ENCODE results near the gene KCNAB1.

Gene KCNAB1

GRCh38 chr3:156378871-156379270 is 258.5 kb downstream of the KCNAB1 start:
- FAIRE-seq, result no peak

- FAIRE-seq, result no peak
Measured at GRCh38 chr3:156379327-156379726, 258.9 kb downstream of the KCNAB1 start.

DNA sequence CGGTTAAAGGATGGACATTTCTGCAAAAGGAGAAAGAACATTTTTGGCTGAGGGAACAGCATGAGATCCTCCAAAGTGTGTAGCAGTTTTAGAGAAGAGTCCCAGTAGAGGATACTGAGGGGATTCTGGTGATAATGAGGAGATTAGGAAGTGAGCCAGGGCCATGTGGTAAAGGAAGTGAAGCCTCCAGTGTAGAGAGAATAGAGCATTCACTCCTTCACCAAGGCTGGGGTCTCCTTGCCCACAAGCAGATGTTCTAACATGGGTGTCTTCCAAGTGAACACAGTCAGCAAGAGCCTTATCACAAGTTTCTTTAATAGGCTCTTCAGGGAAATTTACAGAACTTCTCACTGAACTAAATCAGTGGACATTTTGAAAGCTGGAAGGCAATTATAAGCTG is 260.9 kb downstream of the KCNAB1 start:
- FAIRE-seq, result no peak

DNA sequence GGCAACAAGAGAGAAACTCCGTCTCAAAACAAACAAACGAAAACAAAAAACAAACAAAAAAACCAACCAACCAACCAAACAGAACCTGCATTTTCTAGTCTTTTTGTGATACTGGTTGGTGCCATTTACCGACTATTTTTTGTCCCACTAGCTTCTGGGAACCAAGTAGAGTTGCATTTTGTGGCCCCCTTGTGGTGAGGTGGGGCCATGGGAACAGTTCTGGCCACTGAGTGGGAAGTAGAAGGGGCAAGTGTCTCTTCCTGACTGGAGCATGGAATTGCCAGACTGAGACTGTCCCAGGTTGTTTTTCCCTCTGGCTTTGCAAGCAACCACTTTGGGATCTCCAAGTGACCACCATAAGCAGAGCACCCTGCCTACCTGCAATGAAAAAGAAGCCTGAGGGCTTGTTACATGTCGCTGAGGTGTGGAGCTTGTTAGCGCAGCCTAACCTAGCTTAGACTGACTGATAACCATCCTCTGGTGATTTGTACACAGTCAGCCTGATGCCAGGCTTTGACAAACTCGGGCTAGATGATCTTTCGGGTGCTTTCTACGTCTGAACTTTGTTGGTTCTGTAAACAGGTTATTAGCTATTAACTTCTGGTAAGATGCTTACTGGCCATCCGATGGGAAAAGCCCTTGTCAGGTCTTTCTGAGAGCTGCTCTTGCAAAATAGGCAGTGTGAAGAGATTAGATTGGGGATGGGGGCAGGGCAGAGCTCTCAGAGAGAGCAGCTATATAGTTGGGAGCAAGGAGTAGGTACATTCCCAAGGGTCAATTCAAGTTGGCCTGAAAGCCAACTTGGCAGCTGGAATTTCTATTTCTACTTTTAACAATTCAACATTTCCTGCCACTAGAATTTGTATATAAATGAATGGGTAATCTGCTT is 262.3 kb downstream of the KCNAB1 start:
- no peak for FAIRE-seq

- no peak for FAIRE-seq
Measured at GRCh38 chr3:156383441-156384025, 263.2 kb downstream of the KCNAB1 start.

- no peak for FAIRE-seq
Measured at GRCh38 chr3:156388497-156389448, 268.4 kb downstream of the KCNAB1 start.

DNA sequence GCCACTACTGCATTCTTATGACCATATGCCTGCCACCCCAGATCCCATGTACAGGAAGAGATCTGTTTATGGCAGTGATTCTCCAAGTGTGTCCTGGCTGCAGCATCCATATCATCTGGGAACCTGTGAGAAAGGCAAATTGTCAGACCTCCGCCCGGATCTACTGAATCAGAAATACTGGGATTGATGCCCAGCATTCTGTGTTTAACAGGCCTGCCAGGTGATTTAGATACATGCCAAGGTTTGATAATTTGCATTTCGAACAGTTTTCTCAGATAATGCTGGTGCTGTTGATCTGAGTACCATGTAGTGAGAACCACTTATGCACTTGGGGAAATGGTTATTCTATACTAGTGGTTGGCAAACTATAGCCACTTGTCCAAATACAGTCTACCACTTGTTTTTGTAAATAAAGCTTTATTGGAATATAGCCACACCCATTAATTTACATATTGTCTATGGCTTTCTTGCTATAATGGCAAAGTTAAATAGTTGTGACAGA is 269.1 kb downstream of the KCNAB1 start:
- no peak for FAIRE-seq

DNA sequence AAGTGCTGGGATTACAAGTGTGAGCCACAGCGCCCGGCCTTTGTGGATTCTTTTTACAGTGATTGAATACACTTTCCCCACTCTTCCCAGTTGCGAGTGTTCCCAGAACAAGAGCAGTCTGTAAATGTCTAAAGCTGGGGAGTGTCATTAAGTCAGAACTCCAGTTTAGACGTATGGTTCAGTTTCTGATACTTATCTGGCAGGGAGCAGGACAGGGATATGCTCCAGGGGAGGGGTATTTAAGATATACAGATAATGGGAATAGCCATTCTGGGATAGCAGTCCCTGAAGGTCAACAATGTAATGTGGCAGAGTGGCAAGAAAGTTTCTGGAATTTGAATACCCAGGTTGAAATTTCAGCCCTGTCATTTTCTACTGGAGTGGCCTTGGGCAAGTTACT is 270.5 kb downstream of the KCNAB1 start:
- no peak for FAIRE-seq

DNA sequence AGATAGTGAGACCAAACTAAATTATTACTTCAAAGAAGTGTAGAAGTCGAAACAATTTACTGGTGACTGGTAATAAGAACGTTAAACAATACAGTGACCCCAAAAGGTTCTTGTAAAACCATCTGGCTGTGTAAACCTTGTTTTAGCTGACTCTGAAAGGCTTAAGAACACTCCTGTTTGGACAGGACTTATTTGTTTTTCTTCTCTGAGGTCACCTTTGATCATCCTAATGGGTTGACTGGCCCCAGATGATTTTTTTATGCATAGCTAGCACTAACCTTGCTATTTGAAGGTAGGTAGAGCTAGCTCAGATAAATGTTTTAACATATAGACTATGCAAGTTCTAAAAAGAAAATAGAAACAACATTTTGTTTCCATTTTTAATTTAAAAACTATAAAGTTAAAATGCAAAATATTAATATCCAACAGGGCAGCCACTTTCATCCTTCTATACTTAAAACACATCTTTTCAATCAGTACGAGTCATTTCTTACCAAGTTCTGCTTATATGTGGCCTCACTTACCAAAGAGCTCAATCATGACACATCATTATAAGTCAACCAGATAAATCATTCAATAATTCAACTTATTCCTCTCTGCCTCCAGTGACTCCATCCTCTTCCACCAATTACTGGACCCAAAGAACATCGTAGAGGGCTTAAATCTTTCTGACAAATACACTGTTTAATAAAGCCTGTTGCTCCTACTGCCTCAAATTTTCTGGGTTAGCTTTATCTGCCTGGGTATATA is 275.8 kb downstream of the KCNAB1 start:
- no peak for FAIRE-seq

DNA sequence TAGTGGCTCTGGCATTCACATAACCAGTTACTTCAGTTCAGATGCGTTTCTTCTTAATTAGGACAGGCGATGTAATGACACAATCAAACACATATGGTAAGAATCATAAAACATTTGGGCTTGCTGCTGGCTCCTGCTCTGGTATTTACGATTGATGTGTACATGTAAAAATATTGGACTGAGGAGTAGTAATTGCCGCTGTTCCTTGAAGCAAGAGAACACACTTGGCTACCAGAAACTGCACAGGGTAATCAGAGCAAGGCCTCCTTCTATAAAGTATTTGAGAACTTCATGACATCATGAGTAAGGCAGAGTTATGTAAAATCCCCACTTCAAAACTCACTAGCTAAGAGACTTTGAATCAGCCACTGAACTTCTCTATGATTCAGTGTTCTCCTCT is 276.5 kb downstream of the KCNAB1 start:
- FAIRE-seq, result no peak

DNA sequence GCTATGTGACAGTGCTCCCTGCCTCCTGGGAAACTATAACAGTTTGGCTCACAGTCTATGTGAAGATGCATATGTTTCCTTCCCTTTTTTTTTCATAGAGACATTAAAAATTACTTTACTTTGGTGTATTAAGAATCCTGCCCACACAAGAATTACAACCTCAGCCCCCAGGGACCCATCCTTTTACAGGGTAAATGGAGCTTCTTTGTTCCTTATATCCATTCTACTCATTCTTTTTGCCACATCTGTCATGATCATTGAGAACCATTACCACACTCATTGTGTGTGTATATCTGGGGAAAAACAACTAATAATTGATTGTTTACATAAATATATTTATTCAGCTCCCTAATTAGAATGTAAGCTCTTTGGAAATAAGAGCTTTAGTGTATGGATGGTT is 277.2 kb downstream of the KCNAB1 start:
- FAIRE-seq, result no peak

GRCh38 chr3:156400062-156400461 is 279.7 kb downstream of the KCNAB1 start:
- no peak for FAIRE-seq

DNA sequence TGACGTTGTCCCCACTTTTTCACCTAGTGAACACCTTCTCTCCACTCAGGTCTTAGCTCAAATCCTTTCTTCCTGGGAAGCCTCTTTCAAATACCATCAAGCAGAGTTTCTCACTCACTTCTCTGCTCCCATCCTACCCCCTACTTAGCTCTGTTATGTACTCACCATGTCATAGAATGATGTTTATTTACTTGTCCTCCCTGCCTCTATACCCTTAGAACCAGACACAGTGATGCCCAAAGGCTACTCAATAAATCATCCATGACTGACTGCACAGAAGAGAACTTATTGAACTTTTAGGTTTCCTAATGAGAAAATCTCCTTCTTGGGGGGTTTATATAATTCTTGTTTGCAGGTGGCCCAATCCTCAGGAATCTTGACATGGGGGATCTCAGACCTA is 280.4 kb downstream of the KCNAB1 start:
- no peak for FAIRE-seq

- FAIRE-seq, result no peak
Measured at GRCh38 chr3:156404217-156404616, 283.8 kb downstream of the KCNAB1 start.

- no peak for FAIRE-seq
Measured at GRCh38 chr3:156406393-156406792, 286.0 kb downstream of the KCNAB1 start.

GRCh38 chr3:156407617-156408225 is 287.3 kb downstream of the KCNAB1 start:
- FAIRE-seq, result no peak

DNA sequence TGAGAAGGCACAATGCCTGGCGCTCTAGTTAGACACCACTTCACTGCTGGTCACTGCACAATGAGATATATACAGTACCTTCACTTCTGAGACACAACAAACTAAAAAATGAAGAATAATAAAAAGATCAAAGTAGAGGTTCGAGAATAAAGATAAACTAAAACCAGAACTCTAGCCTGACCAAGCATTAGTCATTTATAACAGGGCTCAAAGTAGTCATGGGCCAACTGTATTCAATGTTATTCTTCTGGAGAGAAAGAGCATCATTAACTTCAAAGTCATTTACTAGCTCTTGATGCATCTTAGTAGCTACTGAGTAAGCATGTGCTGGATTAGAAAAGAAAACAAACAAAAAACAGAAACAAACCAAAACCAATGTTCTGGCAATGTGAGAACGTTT is 289.3 kb downstream of the KCNAB1 start:
- FAIRE-seq, result no peak

DNA sequence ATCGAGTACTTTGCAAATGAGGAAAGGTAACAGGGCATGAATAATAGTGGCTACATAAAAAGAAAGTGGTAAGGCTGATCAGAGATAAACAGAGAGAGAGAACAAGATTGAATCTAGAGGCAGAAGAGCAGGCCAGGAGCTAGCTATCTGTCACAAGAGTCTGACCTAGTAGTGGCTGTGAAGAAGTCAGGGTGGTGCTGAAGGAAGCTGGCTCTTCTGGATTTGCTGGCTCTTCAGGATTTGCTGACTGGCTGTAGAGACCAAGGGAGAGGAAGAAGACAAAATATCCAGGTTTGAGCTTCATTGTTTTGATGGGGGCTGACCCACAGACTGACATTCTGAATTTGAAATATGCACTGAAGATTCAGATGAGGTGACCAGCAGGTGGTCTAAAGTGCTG is 292.2 kb downstream of the KCNAB1 start:
- FAIRE-seq, result no peak

DNA sequence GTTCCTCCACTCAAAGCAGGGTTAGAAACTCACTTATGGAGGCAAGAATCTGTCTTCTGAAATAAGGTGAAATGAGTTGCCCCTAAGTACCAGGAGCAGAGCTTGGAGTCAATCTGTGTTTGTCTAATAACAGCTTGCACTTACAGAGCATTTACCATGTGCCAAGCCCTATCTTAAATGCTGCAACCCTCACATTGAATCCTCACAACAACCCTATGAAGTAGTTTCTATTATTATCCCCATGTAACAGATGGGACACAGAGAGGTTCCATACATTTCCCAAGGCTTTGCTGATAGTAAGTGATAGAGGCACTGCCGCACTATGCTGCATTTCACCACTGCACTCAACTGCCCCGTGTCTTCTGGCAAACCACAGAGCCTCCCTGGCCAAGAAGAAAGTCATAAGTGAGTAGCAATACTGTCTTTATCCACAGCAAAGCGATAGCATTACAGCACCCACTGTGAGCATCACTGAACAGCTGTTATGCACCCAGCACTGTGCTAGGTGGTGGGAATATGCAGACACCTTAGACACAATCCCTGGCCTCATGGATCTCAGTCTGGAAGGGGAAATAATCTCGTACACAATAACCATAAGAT is 293.0 kb downstream of the KCNAB1 start:
- FAIRE-seq, result no peak

DNA sequence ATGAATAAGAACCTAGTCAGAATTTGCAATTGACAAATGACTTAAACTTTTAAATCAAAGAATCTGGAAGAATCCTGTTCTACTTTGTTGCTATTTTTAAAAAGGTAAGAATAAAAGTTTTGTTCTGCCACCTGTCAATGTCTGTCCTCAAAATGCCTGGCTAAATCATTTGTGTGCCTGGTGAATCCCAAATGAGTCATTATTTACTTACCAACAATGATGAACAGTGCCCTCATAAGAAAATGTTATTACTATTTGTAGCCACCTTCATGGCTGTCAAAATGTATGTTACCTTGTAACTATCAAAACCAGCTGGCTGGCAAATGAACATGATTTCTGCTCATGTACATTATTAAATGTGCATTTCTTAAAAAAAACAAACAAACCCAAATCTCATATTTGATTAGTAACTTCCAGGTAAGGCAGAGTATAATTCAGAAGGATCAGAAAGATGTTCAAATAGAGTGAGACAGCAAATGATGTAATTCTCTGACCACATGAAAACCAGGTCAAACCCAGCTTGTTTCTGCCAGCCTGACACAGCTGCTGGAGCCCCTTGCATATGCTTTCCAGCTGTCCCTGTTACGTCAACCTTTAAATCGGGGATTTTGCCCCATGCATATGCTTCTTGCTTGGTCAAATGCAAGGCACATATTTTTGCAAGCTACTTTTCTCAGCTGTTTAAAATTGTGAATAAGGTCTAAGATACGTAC is 296.6 kb downstream of the KCNAB1 start:
- no peak for FAIRE-seq

All from TTC549 (cell line).